ENCODE measurements around the gene VTI1A. TPM values are rescaled to one million over a fixed set of nuclear protein-coding genes. Genes with fewer than 3 reads are reported as not detected.
A peak's percentile ranks its signal among the peaks of the same experiment; 100 is the strongest.

VTI1A gene
- total and polyA plus RNA-seq, 7 experiments from 2014 or later, result 21.7 to 56.8 (median 40.8) TPM

- Histone ChIP-seq H3K9me3 (ENCODE audit: control insufficient read depth in 2 of 3, low read length in 3 of 3) (no peaks in the 10 kb centered on the region), H3K36me3 (ENCODE audit: control insufficient read depth in 2 of 3, insufficient read depth in 3 of 3, low read length in 3 of 3) (peaks cover 0 to 3% (median 0%) of the 10 kb centered on the region in 3 experiments), H3K27ac (ENCODE audit: low read depth, low read length) (no peak overlapping the region), H3K4me3 (ENCODE audit: low read length) (no peak overlapping the region), H3K27me3 (ENCODE audit: control insufficient read depth in 2 of 2, insufficient read depth in 2 of 2, low read length in 2 of 2) (no peaks in the 10 kb centered on the region), H3K4me1 (ENCODE audit: control insufficient read depth in 2 of 2, insufficient read depth in 2 of 2, low read length in 2 of 2) (no peaks in the 10 kb centered on the region)
- H3K9me3 Mint-ChIP-seq, result peaks cover 0 to 1% (median 0%) of the 10 kb centered on the region in 11 donors
- H3K27ac Mint-ChIP-seq, result peak overlapping the region in 1 of 9 donors; percentile 49
- intact Hi-C loops (cut with micrococcal nuclease), result no loop called here
- no peaks in the 10 kb centered on the region for H3K27me3 Mint-ChIP-seq
- ATAC-seq (no peak), DNase-seq (no peak)
- peaks cover 0 to 34% (median 0%) of the 10 kb centered on the region in 7 donors for H3K4me1 Mint-ChIP-seq
- peaks cover 1 to 68% (median 41%) of the 10 kb centered on the region in 5 donors for H3K36me3 Mint-ChIP-seq
- CTCF ChIA-PET, result interaction anchor here (1.4 kb wide), 1 partner anchor 12 kb away, joined by 3 read pairs; no protein-coding TSS in a partner anchor
- H3K4me3 Mint-ChIP-seq, result no peak overlapping the region
- POLR2A ChIA-PET, result no interaction called here
These were observed 365.6 kb downstream of the VTI1A start for GRCh38 chr10:112812586-112812985.

GRCh38 chr10:112813866-112814591, 367.0 kb downstream of the VTI1A start:
- Mint-ChIP-seq H3K4me1 (peaks cover 0 to 34% (median 0%) of the 10 kb centered on the region in 7 donors), H3K27ac (no peak overlapping the region), H3K4me3 (no peak overlapping the region), H3K9me3 (no peaks in the 10 kb centered on the region), H3K36me3 (peaks cover 1 to 73% (median 49%) of the 10 kb centered on the region in 5 donors), H3K27me3 (no peaks in the 10 kb centered on the region)
- intact Hi-C loops (cut with micrococcal nuclease), result no loop called here
- peaks cover 0 to 3% (median 0%) of the 10 kb centered on the region in 3 experiments for H3K36me3 ChIP-seq (ENCODE audit: control insufficient read depth in 2 of 3, insufficient read depth in 3 of 3, low read length in 3 of 3)
- DNase-seq (no peak), ATAC-seq (no peak)
- H3K4me3 ChIP-seq (ENCODE audit: low read length), result no peak overlapping the region
- ChIA-PET POLR2A (no interaction called here), CTCF (no interaction called here)
- H3K4me1 ChIP-seq (ENCODE audit: control insufficient read depth in 2 of 2, insufficient read depth in 2 of 2, low read length in 2 of 2), result no peaks in the 10 kb centered on the region
- no peak overlapping the region for H3K27ac ChIP-seq (ENCODE audit: low read depth, low read length)
- H3K27me3 ChIP-seq (ENCODE audit: control insufficient read depth in 2 of 2, insufficient read depth in 2 of 2, low read length in 2 of 2), result no peaks in the 10 kb centered on the region
- no peaks in the 10 kb centered on the region for H3K9me3 ChIP-seq (ENCODE audit: control insufficient read depth in 2 of 3, low read length in 3 of 3)

- Mint-ChIP-seq H3K36me3 (peaks cover 1 to 72% (median 52%) of the 10 kb centered on the region in 5 donors), H3K9me3 (no peaks in the 10 kb centered on the region), H3K27me3 (no peaks in the 10 kb centered on the region), H3K27ac (no peak overlapping the region), H3K4me1 (peaks cover 0 to 34% (median 0%) of the 10 kb centered on the region in 7 donors), H3K4me3 (peak overlapping the region in 1 of 10 donors; percentile 14)
- Histone ChIP-seq H3K4me1 (ENCODE audit: control insufficient read depth in 2 of 2, insufficient read depth in 2 of 2, low read length in 2 of 2) (no peaks in the 10 kb centered on the region), H3K27ac (ENCODE audit: low read depth, low read length) (no peak overlapping the region), H3K27me3 (ENCODE audit: control insufficient read depth in 2 of 2, insufficient read depth in 2 of 2, low read length in 2 of 2) (no peaks in the 10 kb centered on the region), H3K9me3 (ENCODE audit: control insufficient read depth in 2 of 3, low read length in 3 of 3) (no peaks in the 10 kb centered on the region), H3K4me3 (ENCODE audit: low read length) (no peak overlapping the region), H3K36me3 (ENCODE audit: control insufficient read depth in 2 of 3, insufficient read depth in 3 of 3, low read length in 3 of 3) (peaks cover 0 to 3% (median 0%) of the 10 kb centered on the region in 3 experiments)
- DNase-seq, result no peak
- ATAC-seq, result peak; percentile 71
- intact Hi-C loops (cut with micrococcal nuclease), result no loop called here
- CTCF ChIA-PET, result interaction anchor here (0.7 kb wide), 1 partner anchor 1756 kb away, joined by 4 read pairs; no protein-coding TSS in a partner anchor
- POLR2A ChIA-PET, result no interaction called here
These were observed 368.4 kb downstream of the VTI1A start for GRCh38 chr10:112815269-112816032.

- no peaks in the 10 kb centered on the region for H3K9me3 Mint-ChIP-seq
- DNase-seq, result no peak
- no peaks in the 10 kb centered on the region for H3K4me1 ChIP-seq (ENCODE audit: control insufficient read depth in 2 of 2, insufficient read depth in 2 of 2, low read length in 2 of 2)
- CTCF ChIA-PET, result no interaction called here
- intact Hi-C loops (cut with micrococcal nuclease), result no loop called here
- no peak overlapping the region for H3K4me3 ChIP-seq (ENCODE audit: low read length)
- H3K27ac ChIP-seq (ENCODE audit: low read depth, low read length), result no peak overlapping the region
- no peak for ATAC-seq
- H3K27me3 Mint-ChIP-seq, result no peaks in the 10 kb centered on the region
- H3K4me3 Mint-ChIP-seq, result no peak overlapping the region
- peak overlapping the region in 1 of 9 donors; percentile 8 for H3K27ac Mint-ChIP-seq
- peaks cover 0 to 3% (median 0%) of the 10 kb centered on the region in 3 experiments for H3K36me3 ChIP-seq (ENCODE audit: control insufficient read depth in 2 of 3, insufficient read depth in 3 of 3, low read length in 3 of 3)
- peaks cover 1 to 70% (median 55%) of the 10 kb centered on the region in 5 donors for H3K36me3 Mint-ChIP-seq
- H3K4me1 Mint-ChIP-seq, result peaks cover 0 to 34% (median 0%) of the 10 kb centered on the region in 7 donors
- no peaks in the 10 kb centered on the region for H3K27me3 ChIP-seq (ENCODE audit: control insufficient read depth in 2 of 2, insufficient read depth in 2 of 2, low read length in 2 of 2)
- H3K9me3 ChIP-seq (ENCODE audit: control insufficient read depth in 2 of 3, low read length in 3 of 3), result no peaks in the 10 kb centered on the region
- POLR2A ChIA-PET, result no interaction called here
These were observed 369.0 kb downstream of the VTI1A start for GRCh38 chr10:112816033-112816430.

GRCh38 chr10:112816891-112817290, 369.9 kb downstream of the VTI1A start:
- Histone ChIP-seq H3K4me1 (ENCODE audit: control insufficient read depth in 2 of 2, insufficient read depth in 2 of 2, low read length in 2 of 2) (no peaks in the 10 kb centered on the region), H3K27me3 (ENCODE audit: control insufficient read depth in 2 of 2, insufficient read depth in 2 of 2, low read length in 2 of 2) (no peaks in the 10 kb centered on the region), H3K27ac (ENCODE audit: low read depth, low read length) (no peak overlapping the region), H3K9me3 (ENCODE audit: control insufficient read depth in 2 of 3, low read length in 3 of 3) (no peaks in the 10 kb centered on the region), H3K36me3 (ENCODE audit: control insufficient read depth in 2 of 3, insufficient read depth in 3 of 3, low read length in 3 of 3) (peaks cover 0 to 3% (median 0%) of the 10 kb centered on the region in 3 experiments), H3K4me3 (ENCODE audit: low read length) (no peak overlapping the region)
- no peak overlapping the region for H3K27ac Mint-ChIP-seq
- no peak overlapping the region for H3K4me3 Mint-ChIP-seq
- DNase-seq, result no peak
- no peaks in the 10 kb centered on the region for H3K27me3 Mint-ChIP-seq
- no peaks in the 10 kb centered on the region for H3K9me3 Mint-ChIP-seq
- peaks cover 1 to 72% (median 55%) of the 10 kb centered on the region in 5 donors for H3K36me3 Mint-ChIP-seq
- ATAC-seq, result no peak
- H3K4me1 Mint-ChIP-seq, result peaks cover 0 to 34% (median 0%) of the 10 kb centered on the region in 7 donors
- intact Hi-C loops (cut with micrococcal nuclease), result no loop called here
- ChIA-PET CTCF (no interaction called here), POLR2A (interaction anchor here (0.9 kb wide), 1 partner anchor 38 kb away, joined by 3 read pairs; no protein-coding TSS in a partner anchor)

DNA sequence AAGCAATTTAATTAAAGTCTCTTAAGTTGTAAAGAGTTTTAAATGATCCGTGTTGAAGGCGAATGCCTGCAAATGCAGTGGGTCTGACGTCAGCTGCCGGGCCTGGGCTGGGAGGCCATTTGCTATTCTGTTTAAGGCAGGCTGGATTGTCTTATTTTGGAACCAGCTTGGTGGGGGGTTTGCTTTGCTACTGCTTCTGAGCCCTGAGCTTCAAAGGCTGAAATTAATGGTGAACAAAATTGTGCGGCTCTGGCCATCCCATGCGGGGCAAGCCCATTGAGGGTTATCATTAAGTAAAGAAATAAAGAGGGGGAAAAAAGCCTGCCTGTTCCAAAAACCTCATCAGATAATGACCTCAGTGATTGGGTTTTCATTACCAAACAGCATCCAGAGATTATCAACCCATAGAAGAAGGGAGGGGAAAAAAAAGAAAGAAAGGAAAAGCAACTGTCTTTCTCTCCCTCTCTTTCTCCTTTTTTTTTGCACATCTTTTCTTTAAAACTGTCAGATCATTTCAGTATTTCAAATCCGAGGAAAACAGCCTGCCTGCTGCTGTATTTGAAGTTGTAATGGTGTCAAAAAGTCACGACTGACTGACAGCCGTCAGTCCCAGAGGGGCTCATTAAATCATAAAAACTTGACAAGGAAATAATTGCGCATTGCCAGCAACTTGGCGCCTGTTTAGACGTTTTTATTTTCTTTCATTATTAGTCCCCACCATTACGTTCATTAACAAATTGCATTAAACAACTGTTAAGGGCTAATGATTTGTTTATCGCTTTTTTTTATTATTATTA, 371.2 kb downstream of the VTI1A start:
- H3K27me3 ChIP-seq (ENCODE audit: control insufficient read depth in 2 of 2, insufficient read depth in 2 of 2, low read length in 2 of 2), result no peaks in the 10 kb centered on the region
- CTCF ChIA-PET, result no interaction called here
- H3K9me3 ChIP-seq (ENCODE audit: control insufficient read depth in 2 of 3, low read length in 3 of 3), result no peaks in the 10 kb centered on the region
- H3K27ac ChIP-seq (ENCODE audit: low read depth, low read length), result no peak overlapping the region
- H3K4me1 ChIP-seq (ENCODE audit: control insufficient read depth in 2 of 2, insufficient read depth in 2 of 2, low read length in 2 of 2), result no peaks in the 10 kb centered on the region
- peaks cover 1 to 84% (median 61%) of the 10 kb centered on the region in 5 donors for H3K36me3 Mint-ChIP-seq
- no peak for ATAC-seq
- H3K4me1 Mint-ChIP-seq, result peaks cover 0 to 28% (median 0%) of the 10 kb centered on the region in 7 donors
- H3K9me3 Mint-ChIP-seq, result no peaks in the 10 kb centered on the region
- no peak for DNase-seq
- intact Hi-C loops (cut with micrococcal nuclease), result no loop called here
- peaks cover 0 to 3% (median 0%) of the 10 kb centered on the region in 3 experiments for H3K36me3 ChIP-seq (ENCODE audit: control insufficient read depth in 2 of 3, insufficient read depth in 3 of 3, low read length in 3 of 3)
- no peaks in the 10 kb centered on the region for H3K27me3 Mint-ChIP-seq
- H3K27ac Mint-ChIP-seq, result no peak overlapping the region
- H3K4me3 Mint-ChIP-seq, result no peak overlapping the region
- POLR2A ChIA-PET, result no interaction called here
- H3K4me3 ChIP-seq (ENCODE audit: low read length), result no peak overlapping the region
